Superior temporal gyrus (tissue), 1 donor: Measurements from ENCODE around the gene FDX2.

Experiments used
- DNase-seq: peaks from one replicate; pipeline ENCODE4 v3.0.0-alpha.2; 2016; ENCODE audit errors: extremely low spot score

Gene FDX2

DNA sequence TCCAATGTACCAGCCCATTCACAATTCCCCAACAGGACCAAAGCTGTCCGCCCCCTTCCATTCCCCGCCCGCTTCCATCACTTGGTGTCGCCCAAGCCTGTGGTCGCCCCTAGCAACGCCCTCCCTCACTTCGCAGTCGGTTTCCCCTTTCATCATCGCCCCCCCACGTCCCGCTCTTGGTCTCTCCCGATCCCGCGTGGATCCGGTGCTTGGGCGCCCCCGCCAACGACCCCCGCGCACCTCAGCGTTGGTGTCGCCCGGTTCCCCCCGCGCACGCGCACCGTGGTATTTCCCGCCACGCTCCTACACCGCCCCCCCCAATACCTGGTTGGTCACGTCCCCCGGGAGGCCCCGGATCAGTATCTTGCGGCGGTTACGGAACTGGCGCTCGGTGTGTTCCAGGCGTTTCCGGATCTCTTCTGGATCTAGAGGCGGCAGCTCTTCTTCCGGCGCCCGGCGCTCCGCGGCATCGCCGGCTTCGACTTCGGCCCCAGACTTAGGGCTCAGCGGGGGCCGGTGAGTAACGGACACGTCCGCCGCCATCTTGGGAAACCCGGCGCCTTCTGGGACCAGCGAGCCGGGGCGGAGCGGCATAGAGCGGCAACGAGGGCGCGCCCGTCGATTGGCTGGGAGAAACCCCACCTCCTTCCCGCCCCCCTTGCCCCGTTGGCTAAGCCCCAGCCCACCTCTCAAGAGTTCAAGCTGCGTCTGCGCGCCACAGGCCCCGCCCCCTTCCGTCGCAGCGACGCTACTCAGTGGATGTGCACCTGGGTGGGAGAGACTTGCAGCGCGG, 17.3 kb upstream of the FDX2 start, which contains the start of gene RAVER1:
Gene RAVER1, minus strand, starts transcription at position 565 of the 793 bp plus-strand sequence. Its CDS starts 22 bp downstream, at position 543.
- peak; percentile 97 for DNase-seq

DNA sequence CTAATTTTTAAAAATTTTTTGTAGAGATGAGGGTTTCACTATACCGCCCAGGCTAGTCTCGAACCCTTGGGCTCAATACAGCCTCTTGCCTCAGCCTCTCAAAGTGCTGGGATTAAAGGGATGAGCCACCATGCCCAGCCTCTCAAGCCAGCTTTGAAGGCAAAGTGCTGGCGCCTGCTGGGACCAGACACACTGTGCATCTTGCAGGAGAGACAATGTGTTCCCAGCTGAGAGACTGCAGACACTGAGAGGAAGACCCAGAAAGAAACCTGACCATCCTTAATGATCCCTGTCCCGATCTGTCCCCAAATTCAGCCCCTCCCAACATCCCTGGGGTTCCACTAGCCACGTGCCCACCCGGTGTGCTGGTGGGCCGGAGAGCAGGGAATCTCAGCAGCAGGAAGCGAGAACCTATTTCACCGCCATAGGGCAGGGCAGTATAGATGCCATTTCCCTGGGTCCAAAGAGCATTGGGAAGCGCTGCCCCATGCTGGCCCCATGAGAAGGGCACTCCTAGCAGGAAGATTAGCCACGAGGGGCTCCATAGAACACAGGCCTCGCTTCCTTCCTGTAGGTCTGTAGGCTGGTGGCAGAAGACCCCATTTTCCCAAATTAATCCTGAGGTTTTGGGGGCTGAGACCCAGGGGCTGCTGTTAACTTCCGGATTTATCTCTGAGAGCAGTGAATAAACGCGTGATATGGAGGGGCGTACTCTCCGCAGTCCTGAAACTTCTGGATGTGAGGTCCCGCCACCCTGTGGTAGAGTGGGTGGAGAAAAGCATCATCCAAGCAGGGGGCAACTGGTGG, 16.5 kb upstream of the FDX2 start:
- DNase-seq, result no peak

GRCh38 chr19:10329555-10329954, 13.7 kb upstream of the FDX2 start:
- no peak for DNase-seq

DNA sequence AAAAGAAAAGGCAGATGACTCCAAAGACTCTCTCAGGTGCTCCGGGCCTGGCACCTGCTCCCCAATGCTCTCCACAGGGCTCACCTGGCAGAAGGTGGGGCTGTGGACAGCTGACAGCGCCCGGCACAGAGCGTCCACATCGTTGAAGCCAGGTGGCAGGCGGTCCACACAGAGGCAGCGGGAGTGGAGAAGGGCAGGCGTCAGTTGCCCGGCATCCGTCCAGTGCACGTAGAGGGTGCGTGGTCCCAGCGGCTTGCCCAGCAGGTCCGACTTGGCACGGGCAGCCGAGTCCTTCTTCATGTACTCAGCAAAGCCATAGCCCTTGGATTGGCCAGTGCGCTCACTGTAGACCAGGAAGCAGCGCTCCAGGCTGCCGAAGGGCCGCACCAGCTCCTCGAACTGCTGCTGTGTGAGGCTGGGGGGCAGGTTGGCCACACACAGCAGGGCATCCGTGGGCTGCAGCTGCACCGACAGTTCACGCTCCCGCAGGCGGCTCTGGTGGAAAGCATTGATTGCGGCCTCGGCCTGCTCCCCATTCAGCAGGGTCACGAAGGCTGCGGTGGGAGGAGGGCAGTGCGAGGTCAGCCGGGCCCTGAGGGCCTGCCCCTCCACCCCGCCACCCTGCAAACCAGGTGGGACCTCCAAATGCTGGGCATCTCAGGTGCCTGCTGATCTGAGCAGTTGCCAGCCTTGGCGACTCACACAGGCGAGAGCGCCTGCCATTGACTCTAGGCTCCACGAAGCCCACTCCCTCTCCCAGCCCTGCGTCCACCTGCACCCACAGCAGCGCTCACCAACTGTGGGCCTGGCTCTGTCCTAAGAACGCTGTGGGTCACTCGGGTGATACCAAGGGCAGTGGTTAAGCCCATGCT, 13.0 kb upstream of the FDX2 start:
- no peak for DNase-seq

- no peak for DNase-seq
Observed at GRCh38 chr19:10327793-10328192, 12.0 kb upstream of the FDX2 start.

DNA sequence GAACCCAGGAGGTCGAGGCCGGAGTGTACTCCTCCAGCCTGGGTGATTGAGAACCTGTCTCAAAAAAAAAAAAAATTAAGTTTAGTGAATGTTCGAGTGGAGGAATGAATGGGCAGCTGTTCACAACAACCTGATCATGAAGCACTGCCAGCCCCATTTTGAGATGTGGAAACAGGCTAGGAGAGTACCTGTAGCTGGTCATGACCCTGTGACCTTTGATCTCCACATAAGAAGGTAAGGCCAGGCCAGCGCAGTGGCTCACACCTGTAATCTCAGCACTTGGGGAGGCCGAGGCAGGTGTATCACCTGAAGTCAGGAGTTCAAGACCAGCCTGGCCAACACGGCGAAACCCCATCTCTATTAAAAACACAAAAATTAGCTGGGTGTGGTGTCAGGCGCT, 9.9 kb upstream of the FDX2 start:
- no peak for DNase-seq

DNA sequence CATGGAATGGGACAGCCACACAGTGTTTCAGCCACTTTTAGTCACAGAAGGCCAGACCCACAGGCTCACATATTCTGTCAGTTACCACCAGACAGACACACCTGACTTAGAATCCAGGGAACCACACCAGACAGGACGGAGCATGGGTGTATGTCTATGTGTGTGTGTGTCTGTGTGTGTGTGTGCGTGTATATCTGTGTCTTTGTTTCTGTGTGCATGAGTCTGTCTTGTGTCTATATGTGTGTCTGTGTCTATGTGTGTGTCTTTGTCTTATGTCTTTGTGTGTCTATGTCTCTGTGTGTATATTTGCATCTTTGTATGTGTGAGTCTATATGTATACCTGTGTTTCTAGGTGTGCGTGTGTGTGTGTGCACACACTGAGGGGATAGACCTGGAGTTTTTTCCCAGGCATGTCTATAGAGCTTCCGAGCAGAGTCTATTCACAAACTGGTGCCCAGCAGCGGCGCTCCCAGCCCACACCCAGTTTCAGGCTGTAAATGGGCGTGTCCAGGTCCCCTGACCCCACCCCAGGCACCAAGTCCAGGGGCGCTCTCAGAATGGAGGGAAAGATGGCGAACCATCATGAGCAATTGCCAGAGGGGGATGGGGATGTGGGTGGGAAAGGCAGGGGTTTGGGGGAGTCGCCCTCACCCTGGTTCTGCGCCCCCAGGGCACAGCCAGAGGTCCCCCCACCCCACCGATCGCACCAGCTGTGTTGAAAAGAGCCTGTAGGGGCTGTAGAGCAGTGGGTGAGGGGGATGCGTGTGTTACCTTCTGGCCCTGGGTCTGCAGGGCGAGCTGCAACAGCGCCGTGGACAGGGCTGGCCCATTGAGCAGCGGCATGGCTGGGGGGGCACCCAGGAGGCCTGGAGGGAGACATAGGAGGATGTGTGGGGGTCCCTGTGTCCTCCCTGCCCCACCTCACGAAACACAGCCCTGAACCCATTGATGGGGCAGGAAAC, 6.3 kb upstream of the FDX2 start:
- DNase-seq, result no peak

- DNase-seq, result no peak
Observed at GRCh38 chr19:10321417-10321797, 5.6 kb upstream of the FDX2 start.

GRCh38 chr19:10320602-10321416, 5.0 kb upstream of the FDX2 start:
- no peak for DNase-seq

DNA sequence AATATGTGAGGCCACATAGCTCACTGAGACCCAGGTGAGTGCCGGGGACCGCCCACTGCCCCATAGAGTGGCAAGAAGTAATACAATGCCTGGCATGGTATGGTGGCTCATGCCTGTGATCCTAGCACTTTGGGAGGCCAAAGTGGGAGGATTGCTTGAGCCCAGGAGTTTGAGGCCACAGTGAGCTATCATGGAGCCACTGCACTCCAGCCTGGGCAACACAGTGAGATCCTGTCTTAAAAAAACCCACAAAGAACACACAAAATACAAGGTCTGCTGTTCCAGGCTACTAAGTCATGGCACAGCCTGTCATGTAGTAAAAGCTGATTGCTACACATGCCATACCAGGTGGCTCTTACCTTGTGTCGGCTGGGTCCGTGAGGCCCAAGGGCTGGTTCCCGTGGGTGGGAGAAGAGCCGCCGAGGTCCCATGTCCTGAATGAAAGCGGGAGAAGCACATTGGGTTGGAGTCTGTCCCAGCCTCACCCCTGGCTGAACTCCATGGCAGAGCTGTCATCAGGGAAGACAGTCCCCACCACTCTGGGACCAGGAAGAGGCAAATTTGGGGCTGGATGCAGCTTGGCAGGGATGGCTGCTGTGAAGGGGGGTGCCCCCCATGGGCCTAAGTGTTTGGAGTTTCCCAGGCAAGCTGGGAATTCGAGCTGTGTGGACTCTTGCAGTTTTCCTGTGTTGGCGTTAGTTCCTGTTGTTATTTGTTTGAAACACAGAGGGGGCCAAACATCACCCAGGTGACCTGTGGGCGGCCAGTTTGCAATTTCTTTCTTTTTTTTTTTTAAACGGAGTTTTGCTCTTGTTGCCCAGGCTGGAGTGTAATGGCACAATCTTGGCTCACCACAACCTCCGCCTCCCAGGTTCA, 3.2 kb upstream of the FDX2 start:
- DNase-seq, result no peak

DNA sequence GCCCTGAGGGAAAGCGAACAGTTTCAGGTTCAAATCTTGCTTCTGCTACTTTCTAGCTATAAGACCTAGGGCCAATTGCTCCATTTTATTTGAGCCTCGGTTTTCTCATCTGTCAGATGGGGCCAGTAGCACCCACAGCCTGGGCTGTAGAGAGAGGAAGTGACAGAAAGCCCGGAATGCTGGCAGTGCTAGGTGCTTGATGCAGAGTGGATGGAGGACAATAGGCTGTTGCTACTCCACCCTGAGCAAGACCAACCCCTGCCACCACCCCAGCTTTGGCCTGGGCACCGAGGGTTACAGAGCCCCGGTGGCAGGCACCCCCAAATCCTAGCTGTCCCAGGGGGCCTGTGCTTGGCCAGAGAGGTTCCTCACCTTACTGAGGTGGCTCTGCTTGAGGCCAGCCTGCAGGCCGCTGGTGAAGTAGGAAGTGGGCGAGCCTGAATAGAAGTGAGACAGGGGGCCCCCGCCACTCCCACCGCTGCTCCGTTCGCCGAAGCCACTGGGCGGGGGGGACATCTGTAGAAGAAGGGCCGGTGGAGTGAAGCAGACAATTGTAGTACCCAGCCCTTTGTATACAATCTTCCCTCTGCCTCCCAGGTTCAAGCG, 2.1 kb upstream of the FDX2 start:
- DNase-seq, result no peak

GRCh38 chr19:10317045-10317856, 1.4 kb upstream of the FDX2 start:
- DNase-seq, result no peak

DNA sequence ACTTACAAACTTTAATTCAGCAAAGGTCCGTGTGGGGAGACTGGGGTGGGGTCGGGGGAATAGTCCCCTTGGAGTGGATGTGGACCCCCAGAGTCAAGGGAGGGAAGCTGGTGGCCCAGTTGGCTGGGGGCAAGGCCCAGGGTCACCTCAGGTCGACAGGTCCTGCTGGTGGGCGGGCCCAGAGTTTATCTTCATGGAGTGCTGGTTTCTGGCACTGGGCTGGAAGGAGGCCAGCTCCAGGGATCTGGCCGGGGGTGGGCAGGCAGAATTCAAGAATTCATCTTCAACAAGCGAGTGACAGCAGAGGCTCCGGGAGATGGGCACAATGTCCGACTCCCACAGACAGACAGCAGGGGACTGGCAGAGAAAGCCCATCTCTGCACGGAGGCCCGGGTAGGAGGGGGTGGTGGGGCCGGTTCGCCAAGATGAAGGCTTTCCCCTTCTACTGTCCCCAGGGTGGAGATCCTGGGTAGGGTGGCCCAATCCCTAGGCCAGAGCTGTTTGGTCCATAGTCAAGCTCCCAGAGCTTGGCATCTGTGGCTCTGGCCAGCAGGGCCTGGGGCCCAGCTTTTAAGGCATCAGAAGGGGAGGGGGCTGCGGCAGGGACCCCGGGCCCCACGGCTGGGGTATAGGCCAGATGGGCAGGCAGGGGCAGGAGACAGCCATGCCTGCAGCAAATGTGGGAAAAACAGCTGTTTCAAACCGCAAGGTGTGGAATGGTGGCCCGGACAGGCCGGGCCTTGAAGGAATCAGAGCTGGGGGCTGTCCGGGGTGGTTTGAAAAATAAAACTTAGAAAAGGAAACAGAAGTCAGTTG, 622 bp upstream of the FDX2 start:
- DNase-seq, result no peak

GRCh38 chr19:10309423-10309822, 6.4 kb downstream of the FDX2 start, which contains the start of gene ZGLP1:
Gene ZGLP1, minus strand, starts transcription at chr19:10309815.
- no peak for DNase-seq

- no peak for DNase-seq
Observed at GRCh38 chr19:10306327-10306726, 9.5 kb downstream of the FDX2 start.

- DNase-seq, result no peak
Observed at GRCh38 chr19:10305139-10305806, 10.5 kb downstream of the FDX2 start.
